ENCODE measurements around the gene TMEM151B. TPM values are rescaled to one million over a fixed set of nuclear protein-coding genes. Genes with fewer than 3 reads are reported as not detected.

The TMEM151B gene
- total RNA-seq, 1 experiment from 2014 or later, result not detected

GRCh38 chr6:44289726-44290260 lies 19.5 kb downstream of the TMEM151B start:
- no peaks in the 10 kb centered on the region for H3K4me1 ChIP-seq
- no peaks in the 10 kb centered on the region; the same call in none of the 2 replicates for H3K27me3 ChIP-seq (replicated peaks; ENCODE audit: control insufficient read depth, insufficient read depth, low read length)
- DNase-seq, result no peak
- no peak overlapping the region for H3K4me3 ChIP-seq (ENCODE audit: low read depth, low read length)
- no peaks in the 10 kb centered on the region for H3K36me3 Mint-ChIP-seq (ENCODE audit: insufficient read depth, unreplicated experiment)
- POLR2A ChIA-PET, result no interaction called here
- no peaks in the 10 kb centered on the region for H3K36me3 ChIP-seq (ENCODE audit: control insufficient read depth, insufficient read depth, low read length)
- TF ChIP-seq CTCF (IDR thresholded peaks at IDR 0.05; ENCODE audit: insufficient read depth in 1 of 2, low read depth in 1 of 2, low read length in 1 of 2, severe bottlenecking in 1 of 2, unreplicated experiment in 1 of 2), result no peak
- no peaks in the 10 kb centered on the region for H3K4me1 Mint-ChIP-seq (ENCODE audit: low read depth, unreplicated experiment)
- H3K4me3 Mint-ChIP-seq (ENCODE audit: unreplicated experiment), result no peak overlapping the region
- H3K27ac Mint-ChIP-seq (ENCODE audit: unreplicated experiment), result no peak overlapping the region
- BruUV-seq (replicated peaks), result no TSS peak
- H3K9me3 ChIP-seq, result no peaks in the 10 kb centered on the region
- intact Hi-C loops (cut with micrococcal nuclease; ENCODE audit: unreplicated experiment), result no loop called here
- CTCF ChIA-PET, result no interaction called here
- H3K9me3 Mint-ChIP-seq (ENCODE audit: unreplicated experiment), result no peaks in the 10 kb centered on the region
- peaks cover 35% of the 10 kb centered on the region for H3K27me3 Mint-ChIP-seq (ENCODE audit: insufficient read depth, unreplicated experiment)

- no peak overlapping the region for H3K27ac Mint-ChIP-seq (ENCODE audit: unreplicated experiment)
- no peak for DNase-seq
- POLR2A ChIA-PET, result no interaction called here
- peaks cover 6% of the 10 kb centered on the region for H3K36me3 Mint-ChIP-seq (ENCODE audit: insufficient read depth, unreplicated experiment)
- no peak overlapping the region for H3K4me3 Mint-ChIP-seq (ENCODE audit: unreplicated experiment)
- Histone ChIP-seq H3K36me3 (ENCODE audit: control insufficient read depth, insufficient read depth, low read length) (no peaks in the 10 kb centered on the region), H3K27me3 (replicated peaks; ENCODE audit: control insufficient read depth, insufficient read depth, low read length) (peaks cover 2% of the 10 kb centered on the region), H3K4me1 (no peaks in the 10 kb centered on the region), H3K4me3 (ENCODE audit: low read depth, low read length) (no peak overlapping the region), H3K9me3 (no peaks in the 10 kb centered on the region)
- peaks cover 37% of the 10 kb centered on the region for H3K27me3 Mint-ChIP-seq (ENCODE audit: insufficient read depth, unreplicated experiment)
- BruUV-seq (replicated peaks), result no TSS peak
- intact Hi-C loops (cut with micrococcal nuclease; ENCODE audit: unreplicated experiment), result no loop called here
- CTCF ChIA-PET, result no interaction called here
- no peaks in the 10 kb centered on the region for H3K4me1 Mint-ChIP-seq (ENCODE audit: low read depth, unreplicated experiment)
- no peak for TF ChIP-seq CTCF (IDR thresholded peaks at IDR 0.05; ENCODE audit: insufficient read depth in 1 of 2, low read depth in 1 of 2, low read length in 1 of 2, severe bottlenecking in 1 of 2, unreplicated experiment in 1 of 2)
- no peaks in the 10 kb centered on the region for H3K9me3 Mint-ChIP-seq (ENCODE audit: unreplicated experiment)
Measured at GRCh38 chr6:44291841-44292240, 21.6 kb downstream of the TMEM151B start.

- Mint-ChIP-seq H3K36me3 (ENCODE audit: insufficient read depth, unreplicated experiment) (peaks cover 14% of the 10 kb centered on the region), H3K4me1 (ENCODE audit: low read depth, unreplicated experiment) (no peaks in the 10 kb centered on the region), H3K27me3 (ENCODE audit: insufficient read depth, unreplicated experiment) (peaks cover 30% of the 10 kb centered on the region), H3K27ac (ENCODE audit: unreplicated experiment) (no peak overlapping the region), H3K9me3 (ENCODE audit: unreplicated experiment) (no peaks in the 10 kb centered on the region), H3K4me3 (ENCODE audit: unreplicated experiment) (no peak overlapping the region)
- H3K4me1 ChIP-seq, result peaks cover 2% of the 10 kb centered on the region; the same call in 1 of the 2 replicates
- CTCF ChIA-PET, result no interaction called here
- no peak for DNase-seq
- no peaks in the 10 kb centered on the region for H3K9me3 ChIP-seq
- peaks cover 4% of the 10 kb centered on the region for H3K27me3 ChIP-seq (replicated peaks; ENCODE audit: control insufficient read depth, insufficient read depth, low read length)
- no peaks in the 10 kb centered on the region for H3K36me3 ChIP-seq (ENCODE audit: control insufficient read depth, insufficient read depth, low read length)
- no peak overlapping the region for H3K4me3 ChIP-seq (ENCODE audit: low read depth, low read length)
- intact Hi-C loops (cut with micrococcal nuclease; ENCODE audit: unreplicated experiment), result no loop called here
- BruUV-seq (replicated peaks), result no TSS peak
- TF ChIP-seq CTCF (IDR thresholded peaks at IDR 0.05; ENCODE audit: insufficient read depth in 1 of 2, low read depth in 1 of 2, low read length in 1 of 2, severe bottlenecking in 1 of 2, unreplicated experiment in 1 of 2), result no peak
- POLR2A ChIA-PET, result no interaction called here
Measured at GRCh38 chr6:44292661-44293365, 22.6 kb downstream of the TMEM151B start.
